NCI-H524 (cell line): ENCODE results near the gene RBPMS2.

Experiments used
- DNase-seq, 2 experiments: peaks; one replicate each; lab custom pipeline; 2025; lab: John Stamatoyannopoulos, UW

RBPMS2 gene

DNA sequence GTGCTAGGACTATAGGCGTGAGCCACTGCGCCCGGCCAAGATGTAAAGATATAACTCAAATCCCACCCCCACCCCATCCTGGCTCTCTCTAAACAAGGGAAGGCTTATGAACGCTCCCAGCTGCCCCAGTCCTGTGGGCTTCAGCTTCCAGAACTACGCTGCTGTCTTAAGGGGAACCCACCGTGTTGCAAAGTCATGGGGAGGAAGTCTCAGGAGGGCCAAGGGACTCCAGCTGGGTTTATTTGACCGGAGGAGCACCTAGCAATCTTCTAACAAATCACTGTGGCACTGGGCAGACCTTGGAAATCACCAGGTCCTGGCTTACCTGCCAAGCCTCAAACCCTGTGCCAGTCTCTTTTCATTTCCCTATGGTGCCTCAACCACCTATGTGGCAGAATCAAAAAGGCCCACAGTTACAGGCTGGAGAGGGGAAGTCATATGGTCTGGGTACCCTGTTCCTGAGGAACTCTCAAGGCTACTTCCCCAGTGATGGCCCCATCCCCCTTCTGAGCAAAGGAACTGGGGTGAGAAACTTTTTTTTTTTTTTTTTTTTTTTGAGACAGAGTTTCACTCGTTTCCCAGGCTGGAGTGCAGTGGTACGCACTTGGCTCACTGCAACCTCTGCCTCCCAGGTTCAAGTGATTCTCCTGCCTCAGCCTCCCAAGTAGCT is 83.4 kb downstream of the RBPMS2 start:
- no peak for DNase-seq

DNA sequence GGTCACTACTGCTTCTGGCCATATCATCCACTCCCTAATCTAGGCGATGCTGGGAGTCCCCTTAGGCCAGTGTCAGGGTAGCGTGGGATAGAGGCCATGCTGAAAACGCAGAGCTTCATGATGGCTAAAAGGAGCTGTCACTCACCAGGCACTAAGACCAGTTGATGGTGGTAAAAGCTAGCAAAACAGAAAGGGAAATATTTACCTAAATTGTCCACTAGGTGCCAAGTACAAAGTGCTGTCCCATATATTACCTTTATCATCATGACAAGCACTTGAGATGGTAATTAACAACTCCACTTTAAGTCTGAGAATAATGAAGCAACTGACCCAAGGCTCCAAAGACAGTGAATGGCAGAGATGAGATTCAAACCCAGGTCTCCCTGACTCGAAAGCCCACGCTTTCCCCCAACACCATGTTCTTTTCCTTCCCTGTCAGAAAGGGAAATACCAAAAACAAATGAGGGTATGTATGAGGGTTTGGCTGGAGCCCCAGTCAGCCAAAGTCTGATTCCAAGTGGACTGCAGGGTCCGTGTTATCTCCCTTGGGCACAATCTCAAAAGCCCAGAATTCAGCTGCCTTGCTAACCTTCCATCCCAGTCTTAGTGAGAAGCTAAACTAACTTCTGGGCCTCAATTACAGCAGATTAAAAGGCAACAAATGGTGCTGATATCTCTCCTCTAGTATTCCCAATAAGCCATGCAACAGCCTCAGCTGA is 84.7 kb downstream of the RBPMS2 start:
- no peak for DNase-seq

- DNase-seq: no peak
These were observed 85.4 kb downstream of the RBPMS2 start for GRCh38 chr15:64690008-64690407.
